ENCODE results near the gene ATRIP.

DNA sequence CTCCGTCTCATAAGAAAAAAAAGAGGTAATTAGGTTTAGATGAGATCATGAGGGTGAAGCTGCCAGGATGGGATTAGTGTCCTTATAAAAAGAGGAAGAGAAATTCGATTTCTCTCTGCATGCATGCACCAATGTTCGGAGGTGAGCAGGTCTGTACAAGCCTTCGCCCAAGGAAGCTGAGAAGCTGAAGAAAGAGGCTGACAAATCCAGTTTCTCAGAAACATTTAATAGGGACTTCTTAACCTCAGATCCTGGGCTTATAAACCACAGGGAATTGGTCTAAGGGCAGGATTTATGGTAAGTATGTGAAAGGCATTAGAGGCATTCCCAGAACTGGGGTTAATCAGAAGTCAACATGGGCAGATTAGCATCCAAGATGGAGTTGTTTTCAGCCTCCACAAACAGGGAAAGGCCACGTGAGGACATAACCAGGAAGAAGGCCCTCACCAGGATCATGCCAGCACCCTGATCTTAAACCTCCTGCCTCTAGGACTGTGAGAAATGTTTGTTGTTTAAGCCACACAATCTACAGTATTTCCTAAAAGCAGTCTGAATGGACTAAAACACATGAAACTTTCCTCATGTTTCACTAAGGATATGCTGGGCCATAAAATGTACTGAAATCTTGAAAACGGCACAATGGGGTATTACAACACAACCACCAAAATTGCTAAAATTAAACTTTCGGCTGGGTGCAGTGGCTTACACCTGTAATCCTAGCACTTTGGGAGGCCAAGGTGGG lies 46.1 kb downstream of the ATRIP start:
- TF ChIP-seq POLR2AphosphoS5 (IDR thresholded peaks at IDR 0.05; ENCODE audit: low read depth, low read length) (no peak), TCF7L2 (IDR thresholded peaks at IDR 0.05; ENCODE audit: low read depth, low read length) (no peak), SIN3A (IDR thresholded peaks at IDR 0.05; ENCODE audit: borderline replicate concordance, insufficient read depth, low read depth, low read length) (no peak)
- TF ChIP-seq, protein P1, sequence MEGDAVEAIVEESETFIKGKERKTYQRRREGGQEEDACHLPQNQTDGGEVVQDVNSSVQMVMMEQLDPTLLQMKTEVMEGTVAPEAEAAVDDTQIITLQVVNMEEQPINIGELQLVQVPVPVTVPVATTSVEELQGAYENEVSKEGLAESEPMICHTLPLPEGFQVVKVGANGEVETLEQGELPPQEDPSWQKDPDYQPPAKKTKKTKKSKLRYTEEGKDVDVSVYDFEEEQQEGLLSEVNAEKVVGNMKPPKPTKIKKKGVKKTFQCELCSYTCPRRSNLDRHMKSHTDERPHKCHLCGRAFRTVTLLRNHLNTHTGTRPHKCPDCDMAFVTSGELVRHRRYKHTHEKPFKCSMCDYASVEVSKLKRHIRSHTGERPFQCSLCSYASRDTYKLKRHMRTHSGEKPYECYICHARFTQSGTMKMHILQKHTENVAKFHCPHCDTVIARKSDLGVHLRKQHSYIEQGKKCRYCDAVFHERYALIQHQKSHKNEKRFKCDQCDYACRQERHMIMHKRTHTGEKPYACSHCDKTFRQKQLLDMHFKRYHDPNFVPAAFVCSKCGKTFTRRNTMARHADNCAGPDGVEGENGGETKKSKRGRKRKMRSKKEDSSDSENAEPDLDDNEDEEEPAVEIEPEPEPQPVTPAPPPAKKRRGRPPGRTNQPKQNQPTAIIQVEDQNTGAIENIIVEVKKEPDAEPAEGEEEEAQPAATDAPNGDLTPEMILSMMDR (IDR thresholded peaks at IDR 0.05) = no peak
- TF ChIP-seq, protein P2, sequence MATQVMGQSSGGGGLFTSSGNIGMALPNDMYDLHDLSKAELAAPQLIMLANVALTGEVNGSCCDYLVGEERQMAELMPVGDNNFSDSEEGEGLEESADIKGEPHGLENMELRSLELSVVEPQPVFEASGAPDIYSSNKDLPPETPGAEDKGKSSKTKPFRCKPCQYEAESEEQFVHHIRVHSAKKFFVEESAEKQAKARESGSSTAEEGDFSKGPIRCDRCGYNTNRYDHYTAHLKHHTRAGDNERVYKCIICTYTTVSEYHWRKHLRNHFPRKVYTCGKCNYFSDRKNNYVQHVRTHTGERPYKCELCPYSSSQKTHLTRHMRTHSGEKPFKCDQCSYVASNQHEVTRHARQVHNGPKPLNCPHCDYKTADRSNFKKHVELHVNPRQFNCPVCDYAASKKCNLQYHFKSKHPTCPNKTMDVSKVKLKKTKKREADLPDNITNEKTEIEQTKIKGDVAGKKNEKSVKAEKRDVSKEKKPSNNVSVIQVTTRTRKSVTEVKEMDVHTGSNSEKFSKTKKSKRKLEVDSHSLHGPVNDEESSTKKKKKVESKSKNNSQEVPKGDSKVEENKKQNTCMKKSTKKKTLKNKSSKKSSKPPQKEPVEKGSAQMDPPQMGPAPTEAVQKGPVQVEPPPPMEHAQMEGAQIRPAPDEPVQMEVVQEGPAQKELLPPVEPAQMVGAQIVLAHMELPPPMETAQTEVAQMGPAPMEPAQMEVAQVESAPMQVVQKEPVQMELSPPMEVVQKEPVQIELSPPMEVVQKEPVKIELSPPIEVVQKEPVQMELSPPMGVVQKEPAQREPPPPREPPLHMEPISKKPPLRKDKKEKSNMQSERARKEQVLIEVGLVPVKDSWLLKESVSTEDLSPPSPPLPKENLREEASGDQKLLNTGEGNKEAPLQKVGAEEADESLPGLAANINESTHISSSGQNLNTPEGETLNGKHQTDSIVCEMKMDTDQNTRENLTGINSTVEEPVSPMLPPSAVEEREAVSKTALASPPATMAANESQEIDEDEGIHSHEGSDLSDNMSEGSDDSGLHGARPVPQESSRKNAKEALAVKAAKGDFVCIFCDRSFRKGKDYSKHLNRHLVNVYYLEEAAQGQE (IDR thresholded peaks at IDR 0.05; ENCODE audit: insufficient read depth in 1 of 2, low read depth in 2 of 2, low read length in 1 of 2) = no peak

Data from Panc1 (cell line).